Osteoblast (primary cell): Measurements from ENCODE around the gene KRT27. TPM values are rescaled to one million over a fixed set of nuclear protein-coding genes. Genes with fewer than 3 reads are reported as not detected.

Experiments used
- DNase-seq: peaks from one replicate; pipeline ENCODE4 v3.0.0; 2011; ENCODE audit warnings: low spot score, mixed read lengths; ENCODE audit not compliant: insufficient read length; ENCODE audit errors: missing footprints
- H2AFZ ChIP-seq: 2 replicates; pipeline ENCODE4 v1.6.0; 2011; ENCODE audit warnings: mild to moderate bottlenecking, low read length
- H3K27ac ChIP-seq: 2 replicates; pipeline ENCODE4 v1.5.1; 2011; ENCODE audit warnings: mild to moderate bottlenecking, low read depth, low read length, moderate library complexity
- H3K27me3 ChIP-seq: 2 replicates; pipeline ENCODE4 v1.6.0; 2012; ENCODE audit warnings: mild to moderate bottlenecking, control low read depth, inconsistent platforms, low read length, moderate library complexity; ENCODE audit not compliant: insufficient read depth
- H3K36me3 ChIP-seq: 2 replicates; pipeline ENCODE4 v1.5.1; 2011; ENCODE audit warnings: mild to moderate bottlenecking, low read length, control low read depth, moderate library complexity; ENCODE audit not compliant: insufficient read depth
- H3K4me1 ChIP-seq: 2 replicates; pipeline ENCODE4 v1.5.1; 2011; ENCODE audit warnings: mild to moderate bottlenecking, low read length, control low read depth, moderate library complexity; ENCODE audit not compliant: insufficient read depth
- H3K4me2 ChIP-seq: 2 replicates; pipeline ENCODE4 v1.6.0; 2011; ENCODE audit warnings: mild to moderate bottlenecking, low read length; ENCODE audit not compliant: insufficient read depth
- H3K4me3 ChIP-seq: fragments of 200-600 bp; sonication (generic); 3 replicates; pipeline ENCODE4 v1.5.1; 2012; ENCODE audit warnings: mild to moderate bottlenecking, low read length, inconsistent platforms; ENCODE audit not compliant: insufficient read depth
- H3K79me2 ChIP-seq: 2 replicates; pipeline ENCODE4 v1.6.0; 2012; ENCODE audit warnings: mild to moderate bottlenecking, low read length, control low read depth, inconsistent platforms; ENCODE audit not compliant: insufficient read depth
- H3K9me3 ChIP-seq: 2 replicates; pipeline ENCODE4 v1.5.1; 2011; ENCODE audit warnings: low read depth, low read length, control low read depth
- H4K20me1 ChIP-seq: 2 replicates; pipeline ENCODE4 v1.6.0; 2012; ENCODE audit warnings: mild to moderate bottlenecking, low read length, control low read depth; ENCODE audit not compliant: insufficient read depth
- total RNA-seq: library from RNA; depleted of rRNA; stranded (reverse); fragments of >200 nt; gene quantifications from 2 replicates; pipeline ENCODE4 v1.2.3, GENCODE V29; 2012
- TF ChIP-seq, protein P1 (sequence below): IDR thresholded peaks from 2 replicates; pipeline ENCODE4 v1.5.1; 2011; ENCODE audit warnings: mild to moderate bottlenecking, low read depth, low read length, moderate library complexity; ENCODE audit errors: extremely low read depth

Gene KRT27
- total RNA-seq, 1 donor: not detected

DNA sequence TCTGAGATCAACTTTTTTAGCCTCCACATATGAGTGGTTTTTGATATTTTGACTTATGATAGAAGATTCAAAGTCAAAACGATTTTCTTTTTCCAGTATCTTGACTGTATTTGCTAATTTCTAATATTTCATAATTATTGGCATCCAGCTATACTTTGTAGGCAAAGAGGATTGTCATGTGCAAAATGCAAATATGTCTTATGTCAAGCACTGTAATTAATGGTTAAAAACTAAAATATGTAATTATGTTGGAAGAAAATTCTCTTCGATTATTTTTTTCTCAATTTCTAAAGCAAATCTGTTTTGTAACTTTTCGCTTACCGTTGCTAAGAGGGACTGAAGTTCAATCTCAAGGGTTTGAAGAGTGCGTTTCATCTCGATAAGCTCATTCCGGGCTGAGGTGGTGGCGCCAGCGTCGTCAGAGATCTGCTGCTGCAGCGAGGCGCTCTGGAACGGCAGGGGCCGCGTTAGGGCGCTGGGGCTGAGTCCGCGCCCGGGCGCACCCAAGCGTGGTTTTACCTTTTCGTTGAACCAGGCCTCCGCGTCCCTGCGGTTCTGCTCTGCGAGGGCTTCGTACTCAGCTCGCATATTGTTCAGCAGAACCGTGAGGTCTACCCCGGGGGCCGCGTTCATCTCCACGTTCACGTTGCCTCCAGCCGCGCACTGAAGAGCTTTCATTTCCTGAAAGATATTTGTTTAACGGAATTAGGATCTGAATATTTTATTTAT lies 3.0 kb downstream of the KRT27 start:
- no peak overlapping the region for H2AFZ ChIP-seq
- TF ChIP-seq, protein P1, sequence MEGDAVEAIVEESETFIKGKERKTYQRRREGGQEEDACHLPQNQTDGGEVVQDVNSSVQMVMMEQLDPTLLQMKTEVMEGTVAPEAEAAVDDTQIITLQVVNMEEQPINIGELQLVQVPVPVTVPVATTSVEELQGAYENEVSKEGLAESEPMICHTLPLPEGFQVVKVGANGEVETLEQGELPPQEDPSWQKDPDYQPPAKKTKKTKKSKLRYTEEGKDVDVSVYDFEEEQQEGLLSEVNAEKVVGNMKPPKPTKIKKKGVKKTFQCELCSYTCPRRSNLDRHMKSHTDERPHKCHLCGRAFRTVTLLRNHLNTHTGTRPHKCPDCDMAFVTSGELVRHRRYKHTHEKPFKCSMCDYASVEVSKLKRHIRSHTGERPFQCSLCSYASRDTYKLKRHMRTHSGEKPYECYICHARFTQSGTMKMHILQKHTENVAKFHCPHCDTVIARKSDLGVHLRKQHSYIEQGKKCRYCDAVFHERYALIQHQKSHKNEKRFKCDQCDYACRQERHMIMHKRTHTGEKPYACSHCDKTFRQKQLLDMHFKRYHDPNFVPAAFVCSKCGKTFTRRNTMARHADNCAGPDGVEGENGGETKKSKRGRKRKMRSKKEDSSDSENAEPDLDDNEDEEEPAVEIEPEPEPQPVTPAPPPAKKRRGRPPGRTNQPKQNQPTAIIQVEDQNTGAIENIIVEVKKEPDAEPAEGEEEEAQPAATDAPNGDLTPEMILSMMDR: no peak
- peaks cover 48% of the 10 kb centered on the region for H3K27me3 ChIP-seq
- H3K79me2 ChIP-seq: no peaks in the 10 kb centered on the region
- no peaks in the 10 kb centered on the region for H3K9me3 ChIP-seq
- no peaks in the 10 kb centered on the region for H4K20me1 ChIP-seq
- H3K27ac ChIP-seq: no peak overlapping the region
- H3K4me3 ChIP-seq: no peak overlapping the region
- H3K4me2 ChIP-seq: no peak overlapping the region
- H3K4me1 ChIP-seq: no peaks in the 10 kb centered on the region
- H3K36me3 ChIP-seq: no peaks in the 10 kb centered on the region
- no peak for DNase-seq

DNA sequence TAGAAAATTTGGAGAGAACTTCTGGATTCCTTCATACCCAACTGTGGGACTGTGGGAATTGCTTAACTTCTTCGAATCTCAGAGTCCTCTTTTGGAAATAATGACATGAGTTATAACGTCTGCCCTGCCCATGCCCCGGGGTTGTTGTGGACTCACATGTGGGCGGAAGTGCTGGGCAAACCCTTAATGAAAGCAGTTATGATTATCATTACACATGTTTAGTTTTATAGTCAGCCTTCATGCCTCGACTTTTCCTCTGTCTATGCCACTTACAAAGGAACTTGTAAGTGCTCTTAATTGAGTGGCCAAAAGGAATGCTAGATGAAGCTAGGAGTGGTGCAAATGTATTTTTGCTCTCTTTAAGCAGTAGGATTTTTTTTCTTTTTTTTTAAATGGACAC lies 3.9 kb downstream of the KRT27 start:
- Histone ChIP-seq H3K79me2 (no peaks in the 10 kb centered on the region), H3K27me3 (peaks cover 57% of the 10 kb centered on the region)

DNA sequence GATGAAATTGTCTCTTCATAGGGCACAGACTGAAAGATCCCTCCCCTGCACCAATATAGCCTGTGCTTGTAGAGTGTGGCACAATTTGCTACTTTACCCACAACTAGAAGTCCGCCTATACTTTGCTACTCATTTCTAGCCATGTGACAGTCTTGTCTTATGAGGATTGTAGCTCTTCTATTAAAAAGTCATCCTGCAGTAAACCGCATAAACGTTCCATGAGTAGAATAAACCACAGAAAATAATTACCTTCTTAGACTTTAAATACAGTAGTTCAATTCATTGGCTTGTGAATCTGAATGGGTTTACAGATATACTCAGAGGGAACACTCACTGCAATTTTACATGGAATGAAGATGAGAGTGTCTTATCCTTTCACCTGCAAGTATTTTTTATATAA lies 4.4 kb downstream of the KRT27 start:
- H3K79me2 ChIP-seq: no peaks in the 10 kb centered on the region
- no peaks in the 10 kb centered on the region for H3K9me3 ChIP-seq
- no peaks in the 10 kb centered on the region for H4K20me1 ChIP-seq
- no peaks in the 10 kb centered on the region for H3K4me1 ChIP-seq
- H3K27me3 ChIP-seq: peaks cover 62% of the 10 kb centered on the region
- no peak overlapping the region for H3K4me3 ChIP-seq
- H3K27ac ChIP-seq: no peak overlapping the region
- DNase-seq: no peak
- no peak overlapping the region for H3K4me2 ChIP-seq
- no peaks in the 10 kb centered on the region for H3K36me3 ChIP-seq
- no peak overlapping the region for H2AFZ ChIP-seq
- TF ChIP-seq, protein P1: no peak

More for the DNA sequence above, 3.9 kb downstream of the KRT27 start:
- TF ChIP-seq, protein P1: no peak
- Histone ChIP-seq H2AFZ (no peak overlapping the region), H4K20me1 (no peaks in the 10 kb centered on the region), H3K4me2 (no peak overlapping the region), H3K27ac (no peak overlapping the region), H3K36me3 (no peaks in the 10 kb centered on the region), H3K4me1 (no peaks in the 10 kb centered on the region), H3K4me3 (no peak overlapping the region), H3K9me3 (no peaks in the 10 kb centered on the region)
- DNase-seq: no peak

DNA sequence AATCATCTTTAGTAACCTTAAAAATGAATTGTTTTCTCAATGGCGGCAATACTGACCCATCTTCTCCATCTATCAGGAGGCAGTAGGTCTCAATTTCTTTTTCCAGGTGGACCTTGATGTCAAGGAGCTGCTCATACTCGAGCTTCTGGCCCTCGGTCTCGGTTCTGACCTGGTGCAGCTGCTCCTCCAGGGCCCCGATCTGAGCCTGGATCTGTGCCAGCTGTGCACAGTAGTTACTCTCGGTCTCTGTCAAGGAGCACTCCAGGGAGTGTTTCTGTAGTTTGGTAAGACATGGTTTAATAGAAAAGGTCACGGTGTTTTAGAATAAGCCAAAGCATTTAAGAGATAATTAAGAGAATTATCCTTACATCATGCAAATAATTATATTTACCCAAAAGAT lies 4.9 kb downstream of the KRT27 start:
- Histone ChIP-seq H3K4me2 (no peak overlapping the region), H3K4me3 (no peak overlapping the region), H3K4me1 (no peaks in the 10 kb centered on the region), H3K79me2 (no peaks in the 10 kb centered on the region), H3K27me3 (peaks cover 64% of the 10 kb centered on the region), H2AFZ (no peak overlapping the region), H3K9me3 (no peaks in the 10 kb centered on the region), H3K27ac (no peak overlapping the region), H3K36me3 (no peaks in the 10 kb centered on the region), H4K20me1 (no peaks in the 10 kb centered on the region)
- no peak for DNase-seq
- TF ChIP-seq, protein P1: no peak
